Measurements from ENCODE around the gene SMPX. TPM values are rescaled to one million over a fixed set of nuclear protein-coding genes. Genes with fewer than 3 reads are reported as not detected.

The SMPX gene
- total and polyA plus RNA-seq, 4 experiments from 2014 or later: not detected

GRCh38 chrX:21666679-21667078 is 91.2 kb downstream of the SMPX start:
- Mint-ChIP-seq H3K4me1 (no peaks in the 10 kb centered on the region), H3K36me3 (no peaks in the 10 kb centered on the region), H3K27me3 (peaks cover 0 to 8% of the 10 kb centered on the region in 2 donors), H3K9me3 (no peaks in the 10 kb centered on the region), H3K27ac (no peak overlapping the region), H3K4me3 (no peak overlapping the region)
- Histone ChIP-seq H3K4me3 (ENCODE audit: low read length in 2 of 2) (no peak overlapping the region), H3K4me1 (ENCODE audit: insufficient read depth, low read length) (no peaks in the 10 kb centered on the region), H3K27me3 (ENCODE audit: insufficient read depth, low read length) (no peaks in the 10 kb centered on the region), H3K9me3 (ENCODE audit: control insufficient read depth in 1 of 2, low read length in 2 of 2) (no peaks in the 10 kb centered on the region), H3K27ac (ENCODE audit: low read depth, low read length) (no peak overlapping the region), H3K36me3 (ENCODE audit: insufficient read depth, low read length) (no peaks in the 10 kb centered on the region)
- ChIA-PET POLR2A (ENCODE audit: partially characterized antibody) (no interaction called here), CTCF (ENCODE audit: partially characterized antibody) (no interaction called here)
- intact Hi-C loops (cut with micrococcal nuclease): no loop called here
- DNase-seq: no peak

DNA sequence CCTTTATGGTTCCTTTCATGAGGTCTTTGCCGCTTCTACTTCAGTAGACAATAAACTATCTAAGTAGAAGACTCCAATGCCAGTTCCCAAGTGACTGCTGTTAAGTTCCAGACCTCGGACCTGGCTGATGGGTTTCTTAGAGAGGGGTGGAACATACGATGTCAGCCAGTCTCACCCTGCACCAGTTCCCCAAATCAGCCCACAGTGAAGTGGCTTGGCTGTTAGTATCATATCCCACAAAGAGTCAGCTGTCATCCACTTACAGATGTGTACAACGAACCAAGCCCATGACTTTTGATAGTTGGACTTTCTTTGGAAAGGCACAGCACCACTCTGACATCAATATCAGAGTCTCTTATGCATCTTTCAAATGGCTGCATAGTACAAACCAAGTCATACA is 91.7 kb downstream of the SMPX start:
- Histone ChIP-seq H3K9me3 (ENCODE audit: control insufficient read depth in 1 of 2, low read length in 2 of 2) (no peaks in the 10 kb centered on the region), H3K27me3 (ENCODE audit: insufficient read depth, low read length) (no peaks in the 10 kb centered on the region), H3K36me3 (ENCODE audit: insufficient read depth, low read length) (no peaks in the 10 kb centered on the region), H3K27ac (ENCODE audit: low read depth, low read length) (no peak overlapping the region), H3K4me3 (ENCODE audit: low read length in 2 of 2) (no peak overlapping the region), H3K4me1 (ENCODE audit: insufficient read depth, low read length) (no peaks in the 10 kb centered on the region)
- Mint-ChIP-seq H3K4me3 (no peak overlapping the region), H3K4me1 (no peaks in the 10 kb centered on the region), H3K27me3 (peaks cover 0 to 8% of the 10 kb centered on the region in 2 donors), H3K9me3 (no peaks in the 10 kb centered on the region), H3K36me3 (no peaks in the 10 kb centered on the region), H3K27ac (no peak overlapping the region)
- intact Hi-C loops (cut with micrococcal nuclease): no loop called here
- CTCF ChIA-PET (ENCODE audit: partially characterized antibody): no interaction called here
- POLR2A ChIA-PET (ENCODE audit: partially characterized antibody): no interaction called here
- no peak for DNase-seq

DNA sequence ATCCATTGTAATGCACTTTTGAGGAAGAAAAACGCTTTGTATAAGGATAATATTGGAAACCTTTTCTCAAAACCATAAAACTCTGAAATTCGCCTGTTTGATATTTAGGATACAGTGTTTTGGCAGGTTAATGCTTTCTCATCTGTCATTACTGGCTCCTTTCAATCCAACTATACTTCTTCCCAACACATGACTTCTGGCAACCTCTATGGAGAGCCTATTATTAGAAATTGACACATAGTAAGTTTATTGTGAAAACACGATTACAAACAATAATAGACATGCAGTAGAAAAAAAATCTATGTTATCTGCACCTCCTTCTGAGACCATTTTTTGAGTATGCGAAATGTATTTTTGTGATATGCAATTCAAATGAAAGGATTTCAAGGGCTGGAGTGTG is 95.2 kb downstream of the SMPX start:
- Histone ChIP-seq H3K36me3 (ENCODE audit: insufficient read depth, low read length) (no peaks in the 10 kb centered on the region), H3K4me1 (ENCODE audit: insufficient read depth, low read length) (no peaks in the 10 kb centered on the region), H3K27me3 (ENCODE audit: insufficient read depth, low read length) (no peaks in the 10 kb centered on the region), H3K9me3 (ENCODE audit: control insufficient read depth in 1 of 2, low read length in 2 of 2) (no peaks in the 10 kb centered on the region), H3K27ac (ENCODE audit: low read depth, low read length) (no peak overlapping the region), H3K4me3 (ENCODE audit: low read length in 2 of 2) (no peak overlapping the region)
- intact Hi-C loops (cut with micrococcal nuclease): no loop called here
- peaks cover 0 to 8% of the 10 kb centered on the region in 2 donors for H3K27me3 Mint-ChIP-seq
- H3K27ac Mint-ChIP-seq: no peak overlapping the region
- peaks cover 0 to 2% (median 0%) of the 10 kb centered on the region in 4 donors for H3K4me1 Mint-ChIP-seq
- no peak for DNase-seq
- no peak overlapping the region for H3K4me3 Mint-ChIP-seq
- CTCF ChIA-PET (ENCODE audit: partially characterized antibody): no interaction called here
- POLR2A ChIA-PET (ENCODE audit: partially characterized antibody): no interaction called here
- H3K36me3 Mint-ChIP-seq: no peaks in the 10 kb centered on the region
- no peaks in the 10 kb centered on the region for H3K9me3 Mint-ChIP-seq

DNA sequence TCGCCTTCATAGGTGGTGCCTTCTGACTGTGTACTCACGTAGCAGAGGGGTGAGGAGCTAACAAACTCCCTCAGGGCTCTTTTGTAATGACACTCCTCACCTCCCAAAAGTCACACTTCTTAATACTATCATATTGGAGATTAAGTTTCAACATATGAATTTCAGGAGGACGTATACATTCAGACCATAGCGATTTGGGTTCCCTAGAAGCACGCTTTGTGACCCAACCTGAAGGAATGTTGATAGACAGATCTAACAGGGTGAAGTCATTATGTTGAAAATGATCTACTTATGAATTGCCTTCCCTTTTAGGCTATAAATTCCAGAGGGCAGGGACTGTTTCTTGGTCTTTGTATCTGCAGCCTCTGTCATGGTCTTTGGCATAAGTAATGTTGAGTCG is 96.6 kb downstream of the SMPX start:
- Mint-ChIP-seq H3K4me1 (peaks cover 0 to 2% (median 0%) of the 10 kb centered on the region in 4 donors), H3K4me3 (no peak overlapping the region), H3K27ac (no peak overlapping the region), H3K27me3 (peaks cover 0 to 8% of the 10 kb centered on the region in 2 donors), H3K36me3 (no peaks in the 10 kb centered on the region), H3K9me3 (no peaks in the 10 kb centered on the region)
- no peaks in the 10 kb centered on the region for H3K36me3 ChIP-seq (ENCODE audit: insufficient read depth, low read length)
- intact Hi-C loops (cut with micrococcal nuclease): no loop called here
- no peak overlapping the region for H3K27ac ChIP-seq (ENCODE audit: low read depth, low read length)
- no peak for DNase-seq
- CTCF ChIA-PET (ENCODE audit: partially characterized antibody): no interaction called here
- no peaks in the 10 kb centered on the region for H3K9me3 ChIP-seq (ENCODE audit: control insufficient read depth in 1 of 2, low read length in 2 of 2)
- no peaks in the 10 kb centered on the region for H3K27me3 ChIP-seq (ENCODE audit: insufficient read depth, low read length)
- H3K4me3 ChIP-seq (ENCODE audit: low read length in 2 of 2): no peak overlapping the region
- POLR2A ChIA-PET (ENCODE audit: partially characterized antibody): no interaction called here
- no peaks in the 10 kb centered on the region for H3K4me1 ChIP-seq (ENCODE audit: insufficient read depth, low read length)

GRCh38 chrX:21660156-21660555 is 97.8 kb downstream of the SMPX start:
- Histone ChIP-seq H3K4me1 (ENCODE audit: insufficient read depth, low read length) (no peaks in the 10 kb centered on the region), H3K27ac (ENCODE audit: low read depth, low read length) (no peak overlapping the region), H3K4me3 (ENCODE audit: low read length in 2 of 2) (no peak overlapping the region), H3K9me3 (ENCODE audit: control insufficient read depth in 1 of 2, low read length in 2 of 2) (no peaks in the 10 kb centered on the region), H3K27me3 (ENCODE audit: insufficient read depth, low read length) (no peaks in the 10 kb centered on the region), H3K36me3 (ENCODE audit: insufficient read depth, low read length) (no peaks in the 10 kb centered on the region)
- Mint-ChIP-seq H3K4me1 (peaks cover 0 to 2% (median 0%) of the 10 kb centered on the region in 4 donors), H3K9me3 (no peaks in the 10 kb centered on the region), H3K27me3 (peaks cover 0 to 5% of the 10 kb centered on the region in 2 donors), H3K27ac (no peak overlapping the region), H3K36me3 (no peaks in the 10 kb centered on the region), H3K4me3 (no peak overlapping the region)
- intact Hi-C loops (cut with micrococcal nuclease): no loop called here
- no peak for DNase-seq
- CTCF ChIA-PET (ENCODE audit: partially characterized antibody): no interaction called here
- POLR2A ChIA-PET (ENCODE audit: partially characterized antibody): no interaction called here

DNA sequence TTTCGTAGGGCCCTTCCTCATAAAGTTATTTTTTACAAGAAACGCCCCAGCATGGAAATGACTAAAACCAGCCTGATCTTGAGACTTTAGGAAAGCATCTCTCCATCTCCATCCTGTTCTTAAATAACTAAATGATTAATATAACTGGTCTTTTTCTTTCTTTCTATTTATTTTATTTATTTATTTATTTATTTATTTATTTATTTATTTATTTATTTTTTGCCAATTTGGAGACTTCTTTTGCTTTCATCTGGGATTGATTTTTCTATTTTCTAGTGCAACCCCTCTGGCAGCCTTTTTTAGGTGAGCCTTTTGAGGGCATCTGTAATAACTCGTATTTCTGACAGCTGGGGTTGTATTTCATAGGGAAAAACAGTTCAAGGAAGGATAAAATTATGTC is 98.6 kb downstream of the SMPX start:
- Mint-ChIP-seq H3K9me3 (no peaks in the 10 kb centered on the region), H3K36me3 (no peaks in the 10 kb centered on the region), H3K4me3 (peak overlapping the region; percentile 25 to 78 (median 59)), H3K27me3 (peaks cover 0 to 4% of the 10 kb centered on the region in 2 donors), H3K27ac (peak overlapping the region in 2 of 7 donors; percentile 31 to 61), H3K4me1 (peaks cover 0 to 2% (median 0%) of the 10 kb centered on the region in 4 donors)
- H3K9me3 ChIP-seq (ENCODE audit: control insufficient read depth in 1 of 2, low read length in 2 of 2): no peaks in the 10 kb centered on the region
- CTCF ChIA-PET (ENCODE audit: partially characterized antibody): no interaction called here
- no peaks in the 10 kb centered on the region for H3K27me3 ChIP-seq (ENCODE audit: insufficient read depth, low read length)
- POLR2A ChIA-PET (ENCODE audit: partially characterized antibody): no interaction called here
- H3K4me3 ChIP-seq (ENCODE audit: low read length in 2 of 2): no peak overlapping the region
- DNase-seq: no peak
- no peaks in the 10 kb centered on the region for H3K36me3 ChIP-seq (ENCODE audit: insufficient read depth, low read length)
- H3K27ac ChIP-seq (ENCODE audit: low read depth, low read length): no peak overlapping the region
- intact Hi-C loops (cut with micrococcal nuclease): loop anchor here (10.0 kb wide), 1 partner anchor 285 kb away; the partner anchor contains the start of gene CNKSR2
- H3K4me1 ChIP-seq (ENCODE audit: insufficient read depth, low read length): no peaks in the 10 kb centered on the region

DNA sequence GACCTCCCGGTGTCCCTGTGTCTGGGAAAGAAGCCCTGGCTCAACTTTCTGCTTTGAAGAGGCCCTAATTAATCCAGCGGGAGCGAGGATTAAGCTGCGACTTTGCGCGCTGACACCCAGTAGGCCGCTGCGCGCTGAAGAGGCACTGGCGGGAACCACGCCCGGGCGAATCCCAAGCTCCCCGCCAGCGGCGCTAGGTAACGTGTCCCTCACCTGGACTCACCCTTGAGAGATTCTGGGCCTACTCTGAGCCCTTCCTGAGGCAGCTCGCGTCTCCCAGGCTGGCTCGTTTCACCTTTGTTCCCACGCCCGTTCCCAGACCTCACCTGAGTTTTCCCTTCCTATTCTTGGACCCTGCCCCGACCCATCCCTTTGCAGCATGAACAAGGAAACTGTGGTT is 99.2 kb downstream of the SMPX start:
- Histone ChIP-seq H3K4me1 (ENCODE audit: insufficient read depth, low read length) (no peaks in the 10 kb centered on the region), H3K9me3 (ENCODE audit: control insufficient read depth in 1 of 2, low read length in 2 of 2) (no peaks in the 10 kb centered on the region), H3K27ac (ENCODE audit: low read depth, low read length) (no peak overlapping the region), H3K4me3 (ENCODE audit: low read length in 2 of 2) (peak overlapping the region in 1 of 2 donors; percentile 43), H3K36me3 (ENCODE audit: insufficient read depth, low read length) (no peaks in the 10 kb centered on the region), H3K27me3 (ENCODE audit: insufficient read depth, low read length) (no peaks in the 10 kb centered on the region)
- peak overlapping the region; percentile 25 to 78 (median 59) for H3K4me3 Mint-ChIP-seq
- H3K9me3 Mint-ChIP-seq: no peaks in the 10 kb centered on the region
- H3K36me3 Mint-ChIP-seq: no peaks in the 10 kb centered on the region
- no peak for DNase-seq
- ChIA-PET CTCF (ENCODE audit: partially characterized antibody) (no interaction called here), POLR2A (ENCODE audit: partially characterized antibody) (interaction anchor here (1.0 kb wide), 1 partner anchor 220 kb away, joined by 3 read pairs; no protein-coding TSS in a partner anchor)
- intact Hi-C loops (cut with micrococcal nuclease): loop anchor here (10.0 kb wide), 1 partner anchor 284 kb away; the partner anchor contains the start of gene CNKSR2
- peaks cover 0 to 2% (median 0%) of the 10 kb centered on the region in 4 donors for H3K4me1 Mint-ChIP-seq
- H3K27ac Mint-ChIP-seq: peak overlapping the region in 2 of 7 donors; percentile 48 to 61
- peaks cover 0 to 4% of the 10 kb centered on the region in 2 donors for H3K27me3 Mint-ChIP-seq
